ENCODE measurements around the gene CTU1. TPM values are rescaled to one million over a fixed set of nuclear protein-coding genes. Genes with fewer than 3 reads are reported as not detected.

CTU1 gene
- total and polyA plus RNA-seq, 10 of the 15 experiments (the other 5 are each of a cell fraction or from before 2014, with no cell fraction given) = 0.02 to 10.5 (median 3.0) TPM; not detected in 1

DNA sequence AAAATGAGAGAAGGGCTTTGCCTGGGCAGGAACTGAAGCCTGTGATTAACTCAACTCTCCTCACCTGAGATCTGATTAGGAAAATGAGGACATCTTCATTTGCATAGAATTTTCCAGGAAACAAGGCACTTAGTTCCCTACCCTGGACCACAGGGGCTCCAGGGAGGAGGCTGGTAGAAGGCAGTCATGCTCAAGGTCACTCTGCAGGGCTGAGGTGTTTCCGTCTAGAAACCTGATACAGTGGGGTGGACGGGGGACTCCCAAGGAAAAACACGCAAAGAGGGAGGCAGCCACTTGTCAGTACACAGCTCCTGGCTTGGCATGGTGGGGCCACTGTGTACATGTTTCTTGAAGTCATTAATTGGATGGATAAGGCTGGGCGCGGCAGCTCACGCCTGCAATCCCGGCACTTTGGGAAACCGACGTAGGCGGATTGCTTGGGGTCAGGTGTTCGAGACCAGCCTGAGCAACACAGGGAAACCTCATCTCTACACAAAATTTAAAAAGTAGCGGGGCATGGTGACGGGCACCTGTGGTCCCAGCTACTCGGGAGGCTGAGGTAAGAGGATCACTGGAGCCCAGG lies 31.5 kb downstream of the CTU1 start:
- no peaks in the 10 kb centered on the region for H3K4me1 ChIP-seq (ENCODE audit: control insufficient read depth, insufficient read depth, low read length)
- H3K9ac ChIP-seq (ENCODE audit: control insufficient read depth, insufficient read depth, low read length) = no peak overlapping the region
- H3K4me3 ChIP-seq = no peak overlapping the region
- H2AFZ ChIP-seq (ENCODE audit: control insufficient read depth, low read depth, low read length) = no peak overlapping the region
- no peaks in the 10 kb centered on the region for H3K27me3 ChIP-seq (replicated peaks in 1 of 2; ENCODE audit: control insufficient read depth in 2 of 2, insufficient read depth in 2 of 2, low read length in 1 of 2)
- ChIA-PET CTCF (no interaction called here), POLR2A (no interaction called here), RAD21 (ENCODE audit: unreplicated experiment) (no interaction called here), SMC1A (ENCODE audit: uncharacterized antibody, unreplicated experiment) (no interaction called here)
- BruUV-seq (replicated peaks) = no TSS peak
- 64% methylated on average over 14 of the region's 14 CpGs for WGBS (ENCODE audit: insufficient coverage, insufficient replicate concordance, low lambda C conversion rate, missing lambda C conversion rate)
- H3K27ac ChIP-seq (ENCODE audit: control insufficient read depth, insufficient read depth) = no peak overlapping the region
- H3K36me3 ChIP-seq (ENCODE audit: control insufficient read depth in 2 of 2, insufficient read depth in 2 of 2, low read length in 1 of 2) = no peaks in the 10 kb centered on the region
- intact Hi-C loops (cut with micrococcal nuclease; ENCODE audit: unreplicated experiment) = no loop called here
- H3K4me2 ChIP-seq (ENCODE audit: control insufficient read depth, insufficient read depth) = no peak overlapping the region
- FAIRE-seq (no peak), ATAC-seq (no peak), DNase-seq (ENCODE audit: low read depth, low spot score) (no peak)
- H3K79me2 ChIP-seq (ENCODE audit: control insufficient read depth, insufficient read depth, low read length) = no peaks in the 10 kb centered on the region
- no peak for TF ChIP-seq SMC3 (IDR thresholded peaks at IDR 0.05; ENCODE audit: borderline replicate concordance, low read length)
- TF ChIP-seq, protein P1, sequence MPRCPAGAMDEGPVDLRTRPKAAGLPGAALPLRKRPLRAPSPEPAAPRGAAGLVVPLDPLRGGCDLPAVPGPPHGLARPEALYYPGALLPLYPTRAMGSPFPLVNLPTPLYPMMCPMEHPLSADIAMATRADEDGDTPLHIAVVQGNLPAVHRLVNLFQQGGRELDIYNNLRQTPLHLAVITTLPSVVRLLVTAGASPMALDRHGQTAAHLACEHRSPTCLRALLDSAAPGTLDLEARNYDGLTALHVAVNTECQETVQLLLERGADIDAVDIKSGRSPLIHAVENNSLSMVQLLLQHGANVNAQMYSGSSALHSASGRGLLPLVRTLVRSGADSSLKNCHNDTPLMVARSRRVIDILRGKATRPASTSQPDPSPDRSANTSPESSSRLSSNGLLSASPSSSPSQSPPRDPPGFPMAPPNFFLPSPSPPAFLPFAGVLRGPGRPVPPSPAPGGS (IDR thresholded peaks at IDR 0.05; ENCODE audit: borderline replicate concordance, insufficient read depth, low read depth, low read length, poor library complexity, severe bottlenecking) = no peak
- TF ChIP-seq RBBP5 (conservative IDR thresholded peaks at IDR 0.05) = no peak
- TF ChIP-seq TBL1XR1 (IDR thresholded peaks at IDR 0.05; ENCODE audit: low read depth, low read length) = no peak
- no peak for TF ChIP-seq EGR1 (IDR thresholded peaks at IDR 0.05; ENCODE audit: borderline replicate concordance in 1 of 2, low read depth in 2 of 2, low read length in 2 of 2)
- TF ChIP-seq SREBF1 (IDR thresholded peaks at IDR 0.05; ENCODE audit: low read length) = no peak
- TF ChIP-seq CREB1 (IDR thresholded peaks at IDR 0.05; ENCODE audit: low read depth) = no peak
- no peak for TF ChIP-seq NFXL1 (IDR thresholded peaks at IDR 0.05; ENCODE audit: borderline replicate concordance)
- no peak for TF ChIP-seq RAD51 (IDR thresholded peaks at IDR 0.05)
- in situ Hi-C loops (cut with MboI) = no loop called here
- H3K9me3 ChIP-seq (replicated peaks; ENCODE audit: control insufficient read depth, insufficient read depth, low read length) = no peaks in the 10 kb centered on the region
- H4K20me1 ChIP-seq (ENCODE audit: control insufficient read depth, insufficient read depth) = no peaks in the 10 kb centered on the region

Measured in GM12878 (cell line).